ENCODE results near the gene GOLGA6B. TPM values are rescaled to one million over a fixed set of nuclear protein-coding genes. Genes with fewer than 3 reads are reported as not detected.

The GOLGA6B gene
- total RNA-seq, 1 experiment from 2014 or later, result 1.9 TPM

DNA sequence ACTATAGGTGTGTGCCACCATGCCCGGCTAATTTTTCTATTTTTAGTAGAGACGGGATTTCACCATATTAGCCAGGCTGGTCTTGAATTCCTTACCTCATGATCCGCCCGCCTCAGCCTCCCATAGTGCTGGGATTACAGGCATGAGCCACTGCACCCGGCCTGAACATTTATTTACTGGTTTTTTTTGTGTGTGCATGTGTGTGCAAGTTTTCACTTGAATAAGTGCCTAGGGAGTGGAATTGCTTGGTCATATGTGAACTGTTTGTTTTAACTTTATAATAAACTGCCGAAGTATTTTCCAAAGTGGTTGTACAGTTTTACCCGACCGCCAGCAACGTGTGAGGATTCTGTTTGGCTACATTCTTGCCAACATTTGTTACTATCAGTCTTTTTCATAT is 45.6 kb downstream of the GOLGA6B start (continued):
- no peak for TF ChIP-seq E2F1 (CRISPR knock-in tag; IDR thresholded peaks at IDR 0.05)
- no peak for TF ChIP-seq ATF2 (CRISPR knock-in tag; IDR thresholded peaks at IDR 0.05; ENCODE audit: borderline replicate concordance, low read depth)
- no peak for TF ChIP-seq ZNF263 (CRISPR knock-in tag; IDR thresholded peaks at IDR 0.05; ENCODE audit: low read depth)
- TF ChIP-seq FOXK1 (CRISPR knock-in tag; IDR thresholded peaks at IDR 0.05), result no peak
- no peak for TF ChIP-seq CTCF (IDR thresholded peaks at IDR 0.05)

DNA sequence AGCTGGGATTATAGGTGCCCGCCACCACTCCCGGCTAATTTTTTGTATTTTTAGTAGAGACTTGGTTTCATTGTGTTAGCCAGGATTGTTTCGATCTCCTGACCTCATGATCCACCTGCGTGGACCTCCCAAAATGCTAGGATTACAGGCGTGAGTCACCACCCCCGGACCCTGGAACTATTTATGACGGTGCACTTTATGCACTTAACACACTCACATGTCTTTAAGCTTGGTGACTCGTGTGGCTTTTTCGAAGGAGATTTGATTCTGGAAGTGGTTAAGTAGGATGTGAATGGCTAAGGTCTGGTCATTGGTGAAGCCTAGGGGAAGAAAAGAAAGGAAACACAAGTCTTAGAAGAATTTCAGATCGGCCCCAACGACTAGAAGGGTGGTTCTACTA is 51.8 kb downstream of the GOLGA6B start:
- 0 out of 2 replicates have a peak, but pooled peaks cover 3% of the 10 kb centered on the region for H3K36me3 Mint-ChIP-seq
- CTCF ChIA-PET, result interaction anchor here (1.4 kb wide), 1 partner anchor 16 kb away, joined by 6 read pairs; no protein-coding TSS in a partner anchor
- H3K27me3 Mint-ChIP-seq (ENCODE audit: low read depth), result no peaks in the 10 kb centered on the region
- POLR2A ChIA-PET, result no interaction called here
- H3K4me1 Mint-ChIP-seq, result no peaks in the 10 kb centered on the region
- ATAC-seq, result no peak
- H3K4me3 Mint-ChIP-seq, result no peak overlapping the region
- H3K27ac Mint-ChIP-seq, result no peak overlapping the region; the same call in 1 of the 2 replicates
- no peaks in the 10 kb centered on the region for H3K9me3 Mint-ChIP-seq
- DNase-seq (ENCODE audit: low spot score), result no peak
- TF ChIP-seq ERG (CRISPR knock-in tag; IDR thresholded peaks at IDR 0.05) (no peak), MYBL2 (CRISPR knock-in tag; IDR thresholded peaks at IDR 0.05) (no peak), IRF1 (CRISPR knock-in tag; IDR thresholded peaks at IDR 0.05) (no peak), ZNF671 (CRISPR knock-in tag; IDR thresholded peaks at IDR 0.05) (no peak), PRDM15 (CRISPR knock-in tag; IDR thresholded peaks at IDR 0.05) (no peak), NR1H2 (CRISPR knock-in tag; IDR thresholded peaks at IDR 0.05) (no peak), ARID4B (CRISPR knock-in tag; IDR thresholded peaks at IDR 0.05; ENCODE audit: borderline replicate concordance) (no peak), SP1 (CRISPR knock-in tag; conservative IDR thresholded peaks at IDR 0.05) (no peak)
- TF ChIP-seq, protein P1, sequence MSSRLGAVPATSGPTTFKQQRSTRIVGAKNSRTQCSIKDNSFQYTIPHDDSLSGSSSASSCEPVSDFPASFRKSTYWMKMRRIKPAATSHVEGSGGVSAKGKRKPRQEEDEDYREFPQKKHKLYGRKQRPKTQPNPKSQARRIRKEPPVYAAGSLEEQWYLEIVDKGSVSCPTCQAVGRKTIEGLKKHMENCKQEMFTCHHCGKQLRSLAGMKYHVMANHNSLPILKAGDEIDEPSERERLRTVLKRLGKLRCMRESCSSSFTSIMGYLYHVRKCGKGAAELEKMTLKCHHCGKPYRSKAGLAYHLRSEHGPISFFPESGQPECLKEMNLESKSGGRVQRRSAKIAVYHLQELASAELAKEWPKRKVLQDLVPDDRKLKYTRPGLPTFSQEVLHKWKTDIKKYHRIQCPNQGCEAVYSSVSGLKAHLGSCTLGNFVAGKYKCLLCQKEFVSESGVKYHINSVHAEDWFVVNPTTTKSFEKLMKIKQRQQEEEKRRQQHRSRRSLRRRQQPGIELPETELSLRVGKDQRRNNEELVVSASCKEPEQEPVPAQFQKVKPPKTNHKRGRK (CRISPR knock-in tag; IDR thresholded peaks at IDR 0.05; ENCODE audit: borderline replicate concordance), result no peak
- TF ChIP-seq, protein P2, sequence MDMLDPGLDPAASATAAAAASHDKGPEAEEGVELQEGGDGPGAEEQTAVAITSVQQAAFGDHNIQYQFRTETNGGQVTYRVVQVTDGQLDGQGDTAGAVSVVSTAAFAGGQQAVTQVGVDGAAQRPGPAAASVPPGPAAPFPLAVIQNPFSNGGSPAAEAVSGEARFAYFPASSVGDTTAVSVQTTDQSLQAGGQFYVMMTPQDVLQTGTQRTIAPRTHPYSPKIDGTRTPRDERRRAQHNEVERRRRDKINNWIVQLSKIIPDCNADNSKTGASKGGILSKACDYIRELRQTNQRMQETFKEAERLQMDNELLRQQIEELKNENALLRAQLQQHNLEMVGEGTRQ (CRISPR knock-in tag; IDR thresholded peaks at IDR 0.05), result no peak
- TF ChIP-seq, protein P3, sequence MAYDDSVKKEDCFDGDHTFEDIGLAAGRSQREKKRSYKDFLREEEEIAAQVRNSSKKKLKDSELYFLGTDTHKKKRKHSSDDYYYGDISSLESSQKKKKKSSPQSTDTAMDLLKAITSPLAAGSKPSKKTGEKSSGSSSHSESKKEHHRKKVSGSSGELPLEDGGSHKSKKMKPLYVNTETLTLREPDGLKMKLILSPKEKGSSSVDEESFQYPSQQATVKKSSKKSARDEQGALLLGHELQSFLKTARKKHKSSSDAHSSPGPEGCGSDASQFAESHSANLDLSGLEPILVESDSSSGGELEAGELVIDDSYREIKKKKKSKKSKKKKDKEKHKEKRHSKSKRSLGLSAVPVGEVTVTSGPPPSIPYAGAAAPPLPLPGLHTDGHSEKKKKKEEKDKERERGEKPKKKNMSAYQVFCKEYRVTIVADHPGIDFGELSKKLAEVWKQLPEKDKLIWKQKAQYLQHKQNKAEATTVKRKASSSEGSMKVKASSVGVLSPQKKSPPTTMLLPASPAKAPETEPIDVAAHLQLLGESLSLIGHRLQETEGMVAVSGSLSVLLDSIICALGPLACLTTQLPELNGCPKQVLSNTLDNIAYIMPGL (CRISPR knock-in tag; IDR thresholded peaks at IDR 0.05), result no peak
